Epithelial cell of esophagus (primary cell): Measurements from ENCODE around the gene RSU1.
A peak's percentile ranks its signal among the peaks of the same experiment; 100 is the strongest.

ENCODE experiments used
- DNase-seq: peaks from one replicate; pipeline ENCODE4 v3.0.0; 2010; ENCODE audit warnings: low read depth
- H3K4me3 ChIP-seq: 2 replicates; pipeline ENCODE4 v1.5.1; 2011; ENCODE audit warnings: mild to moderate bottlenecking, low read length, control low read depth
- CTCF ChIP-seq: IDR thresholded peaks from 2 replicates; pipeline ENCODE4 v1.5.1; 2011; ENCODE audit warnings: low read depth, mild to moderate bottlenecking, low read length, control low read depth, inconsistent platforms; ENCODE audit not compliant: insufficient read depth; ENCODE audit errors: missing control alignments

The RSU1 gene

GRCh38 chr10:16822726-16823360 is 5.6 kb upstream of the RSU1 start:
- no peak for DNase-seq
- H3K4me3 ChIP-seq: no peak overlapping the region
- no peak for TF ChIP-seq CTCF

GRCh38 chr10:16822027-16822426 is 4.8 kb upstream of the RSU1 start:
- DNase-seq: no peak
- no peak for TF ChIP-seq CTCF
- H3K4me3 ChIP-seq: no peak overlapping the region

GRCh38 chr10:16820421-16820820 is 3.2 kb upstream of the RSU1 start:
- no peak for TF ChIP-seq CTCF
- no peak for DNase-seq

GRCh38 chr10:16820018-16820417 is 2.8 kb upstream of the RSU1 start:
- no peak overlapping the region for H3K4me3 ChIP-seq
- TF ChIP-seq CTCF: no peak
- DNase-seq: no peak

More at GRCh38 chr10:16820421-16820820, 3.2 kb upstream of the RSU1 start:
- H3K4me3 ChIP-seq: no peak overlapping the region

GRCh38 chr10:16819436-16819835 is 2.2 kb upstream of the RSU1 start:
- no peak for TF ChIP-seq CTCF
- no peak for DNase-seq
- H3K4me3 ChIP-seq: no peak overlapping the region

- no peak overlapping the region for H3K4me3 ChIP-seq
- TF ChIP-seq CTCF: no peak
- DNase-seq: no peak
Observed at GRCh38 chr10:16819026-16819425, 1.8 kb upstream of the RSU1 start.

- peak overlapping the region; percentile 91 for H3K4me3 ChIP-seq
- no peak for DNase-seq
- no peak for TF ChIP-seq CTCF
Observed at GRCh38 chr10:16816830-16817124, 447 bp downstream of the RSU1 start.
